Activated T-cell treated with anti-CD3 and anti-CD28 coated beads, Interleukin-2, amount 50 U/mL, for 72 hours (primary cell): ENCODE results near the gene IL1RL1. TPM values are rescaled to one million over a fixed set of nuclear protein-coding genes. Genes with fewer than 3 reads are reported as not detected.
"Not testable (repeated sequence)": the region's sequence is repeated elsewhere in the genome, so short reads cannot be mapped to it uniquely, and the experiment has no call there.

Source experiments
- ATAC-seq, 2 donors: fragments of 150-1000 bp; cut with Tn5 transposase; replicated peaks in 1 of 2; 2 replicates each; pipeline ENCODE4 v1.10.0; 2021; ENCODE audit warnings: moderate library complexity in 2 of 2, mild to moderate bottlenecking in 1 of 2
- DNase-seq, 2 donors: peaks; one replicate each; pipeline ENCODE4 v3.0.0; 2021 to 2022; ENCODE audit warnings: mixed read lengths in 1 of 2
- H3K27ac Mint-ChIP-seq: one replicate; pipeline ENCODE4 v1.8.0; 2022; ENCODE audit warnings: mild to moderate bottlenecking, moderate library complexity, mixed read lengths
- H3K27me3 Mint-ChIP-seq: one replicate; pipeline ENCODE4 v1.8.0; 2022; ENCODE audit warnings: low read depth, mixed read lengths
- H3K36me3 Mint-ChIP-seq, 2 donors: one replicate each; pipeline ENCODE4 v1.8.0; 2022; ENCODE audit warnings: mixed read lengths in 2 of 2, mild to moderate bottlenecking in 1 of 2; ENCODE audit not compliant: insufficient read depth in 2 of 2
- H3K4me1 Mint-ChIP-seq: one replicate; pipeline ENCODE4 v1.8.0; 2022; ENCODE audit warnings: low read depth, mixed read lengths
- H3K4me3 Mint-ChIP-seq, 2 donors: one replicate each; pipeline ENCODE4 v1.8.0; 2022; ENCODE audit warnings: mild to moderate bottlenecking in 2 of 2, mixed read lengths in 2 of 2, moderate library complexity in 2 of 2
- H3K9me3 Mint-ChIP-seq, 2 donors: one replicate each; pipeline ENCODE4 v1.8.0; 2022; ENCODE audit warnings: mixed read lengths in 2 of 2
- total RNA-seq, 2 donors: library from RNA; stranded (reverse); gene quantifications; one replicate each; pipeline ENCODE4 v1.2.3, GENCODE V29; 2022

Gene IL1RL1
- total RNA-seq, 2 donors from 2014 or later: 1.6 to 2.2 TPM

DNA sequence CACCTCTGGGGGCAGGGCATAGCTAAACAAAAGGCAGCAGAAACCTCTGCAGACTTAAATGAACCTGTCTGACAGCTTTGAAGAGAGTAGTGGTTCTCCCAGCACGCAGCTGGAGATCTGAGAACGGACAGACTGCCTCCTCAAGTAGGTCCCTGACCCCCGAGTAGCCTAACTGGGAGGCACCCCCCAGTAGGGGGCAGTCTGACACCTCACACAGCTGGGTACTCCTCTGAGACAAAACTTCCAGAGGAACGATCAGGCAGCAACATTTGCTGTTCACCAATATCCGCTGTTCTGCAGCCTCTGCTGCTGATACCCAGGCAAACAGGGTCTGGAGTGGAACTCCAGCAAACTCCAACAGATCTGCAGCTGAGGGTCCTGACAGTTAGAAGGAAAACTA, 13.6 kb downstream of the IL1RL1 start:
- not testable (repeated sequence) for H3K36me3 Mint-ChIP-seq, ATAC-seq, H3K9me3 Mint-ChIP-seq, H3K4me3 Mint-ChIP-seq, H3K4me1 Mint-ChIP-seq, H3K27me3 Mint-ChIP-seq, H3K27ac Mint-ChIP-seq
- peak in 1 of 2 donors; percentile 46 for DNase-seq

DNA sequence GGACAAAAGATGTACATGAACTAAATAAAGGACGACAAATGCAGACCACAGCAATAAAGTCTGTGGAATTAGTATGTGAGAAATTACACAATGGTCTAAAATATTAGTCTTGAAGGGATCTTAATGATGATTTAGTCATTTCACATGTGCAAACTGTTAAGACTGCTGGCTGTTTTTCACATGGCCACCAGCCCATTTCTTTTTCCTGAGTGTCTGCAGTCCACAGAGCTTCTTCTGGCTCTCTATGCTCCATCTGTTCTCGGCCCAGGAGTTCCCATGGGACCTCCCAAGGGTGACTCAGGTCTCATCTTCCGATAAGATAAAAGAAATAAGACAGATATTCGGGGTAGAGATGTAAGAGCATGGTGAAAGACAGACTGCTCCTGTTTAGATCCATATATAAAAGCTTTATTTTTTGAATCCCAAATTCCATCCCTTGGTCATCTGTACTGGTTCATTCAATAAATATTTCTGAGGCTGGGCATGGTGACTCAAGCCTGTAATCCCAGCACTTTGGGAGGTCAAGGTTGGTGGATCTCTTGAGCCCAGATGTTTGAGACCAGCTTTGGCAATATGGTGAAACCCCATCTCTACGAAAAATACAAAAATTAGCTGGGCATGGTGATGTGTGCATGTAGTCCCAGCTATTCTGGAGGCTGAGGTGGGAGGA, 20.1 kb downstream of the IL1RL1 start:
- Mint-ChIP-seq H3K4me3 (no peak overlapping the region), H3K9me3 (peaks cover 0 to 3% of the 10 kb centered on the region in 2 donors), H3K27me3 (peaks cover 10% of the 10 kb centered on the region), H3K27ac (no peak overlapping the region), H3K4me1 (peaks cover 23% of the 10 kb centered on the region), H3K36me3 (peaks cover 3 to 10% of the 10 kb centered on the region in 2 donors)
- no peak for DNase-seq
- ATAC-seq: no peak

DNA sequence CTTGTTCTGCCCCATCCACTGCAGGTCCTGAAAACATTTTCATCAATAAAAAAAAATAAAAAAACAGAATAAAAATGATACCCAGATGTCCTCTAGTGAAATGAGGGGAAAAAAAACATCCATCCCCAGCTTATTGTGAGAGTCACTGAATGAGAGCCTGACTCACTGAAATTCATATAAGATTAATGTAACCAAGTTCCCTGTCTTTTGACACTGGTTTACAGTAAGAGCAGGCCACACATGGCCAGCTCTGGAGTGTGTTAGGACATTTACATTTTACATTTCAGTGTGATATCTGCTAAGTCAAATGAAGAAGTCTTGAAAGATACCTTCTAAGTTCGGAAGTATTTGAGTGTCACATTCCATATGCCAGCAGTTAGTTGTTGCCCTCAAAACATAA, 23.1 kb downstream of the IL1RL1 start:
- peaks cover 37% of the 10 kb centered on the region for H3K4me1 Mint-ChIP-seq
- peaks cover 10% of the 10 kb centered on the region for H3K27me3 Mint-ChIP-seq
- no peak for ATAC-seq
- no peak overlapping the region for H3K27ac Mint-ChIP-seq
- H3K36me3 Mint-ChIP-seq: peaks cover 3 to 9% of the 10 kb centered on the region in 2 donors
- no peak for DNase-seq
- no peak overlapping the region for H3K4me3 Mint-ChIP-seq
- H3K9me3 Mint-ChIP-seq: no peaks in the 10 kb centered on the region

DNA sequence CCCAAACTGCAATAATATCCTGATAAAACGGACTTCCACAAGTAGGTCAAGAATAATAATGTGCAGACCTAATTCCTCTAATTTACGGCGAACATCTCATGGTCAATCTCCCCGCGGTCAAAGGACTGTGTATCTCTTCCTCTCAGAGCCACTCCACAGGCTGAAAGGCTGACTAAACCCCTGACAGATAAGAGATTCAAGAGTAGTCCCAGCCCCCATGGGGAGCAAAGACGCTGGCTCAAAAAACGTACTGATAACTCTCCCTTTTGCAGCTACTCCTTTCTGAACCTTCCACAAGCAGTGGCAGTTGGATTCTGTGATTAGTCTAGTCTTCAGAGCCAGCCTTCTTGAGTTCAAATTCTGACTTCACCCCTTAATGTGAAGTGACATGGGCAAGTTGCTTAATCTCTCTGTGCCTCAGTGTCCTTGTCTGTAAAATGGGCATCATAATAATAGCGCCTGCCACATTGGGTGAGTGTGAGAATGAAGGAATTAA, 24.6 kb downstream of the IL1RL1 start:
- Mint-ChIP-seq H3K27ac (no peak overlapping the region), H3K4me1 (peaks cover 37% of the 10 kb centered on the region), H3K36me3 (peaks cover 0 to 5% of the 10 kb centered on the region in 2 donors), H3K9me3 (no peaks in the 10 kb centered on the region), H3K4me3 (no peak overlapping the region), H3K27me3 (peaks cover 10% of the 10 kb centered on the region)
- DNase-seq (no peak), ATAC-seq (no peak)

DNA sequence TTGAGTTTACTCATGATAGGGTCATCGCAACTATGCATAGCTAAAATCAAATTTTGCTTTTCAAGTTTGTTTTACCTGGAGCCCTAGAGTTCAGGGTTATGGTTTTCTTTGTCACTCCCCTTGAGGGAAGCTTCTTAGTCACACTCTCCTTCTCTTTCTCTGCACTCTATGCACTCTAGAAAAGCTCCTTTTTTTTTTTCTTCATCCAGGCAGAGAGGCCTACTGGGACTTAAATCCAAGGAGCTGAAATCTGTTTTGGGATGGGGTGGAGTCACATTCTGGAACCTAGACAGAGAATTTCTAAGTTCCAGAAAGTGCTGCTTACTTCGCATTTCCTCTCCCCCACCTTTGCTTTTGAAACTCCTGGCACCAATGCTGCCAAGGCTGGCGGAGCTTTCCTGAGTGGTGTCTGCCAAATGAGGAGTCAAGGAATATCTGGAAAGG, 25.2 kb downstream of the IL1RL1 start:
- Mint-ChIP-seq H3K4me3 (peak overlapping the region in 1 of 2 donors; percentile 22), H3K27me3 (peaks cover 10% of the 10 kb centered on the region), H3K9me3 (no peaks in the 10 kb centered on the region), H3K36me3 (peaks cover 0 to 2% of the 10 kb centered on the region in 2 donors), H3K27ac (no peak overlapping the region), H3K4me1 (peaks cover 37% of the 10 kb centered on the region)
- DNase-seq (no peak), ATAC-seq (peak; percentile 61 to 66)

DNA sequence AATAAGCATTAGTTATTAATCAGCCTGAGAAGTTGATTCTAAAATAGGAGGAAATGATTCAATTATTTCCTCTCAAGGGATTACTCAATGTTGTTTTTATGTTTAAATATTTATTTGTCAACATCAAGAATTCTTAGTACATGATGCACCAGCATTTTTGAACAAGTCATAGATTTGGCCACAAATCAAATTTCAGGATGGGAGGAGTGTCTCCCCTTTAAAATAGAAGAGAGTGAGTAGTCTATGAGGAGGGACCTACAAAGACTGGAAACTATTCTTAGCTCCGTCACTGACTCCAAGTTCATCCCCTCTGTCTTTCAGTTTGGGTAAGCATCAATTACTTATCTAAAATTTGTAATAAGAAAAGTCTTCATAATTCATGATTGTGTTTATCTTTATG, 25.6 kb downstream of the IL1RL1 start:
- no peaks in the 10 kb centered on the region for H3K9me3 Mint-ChIP-seq
- H3K36me3 Mint-ChIP-seq: peaks cover 0 to 2% of the 10 kb centered on the region in 2 donors
- ATAC-seq (no peak), DNase-seq (no peak)
- H3K4me1 Mint-ChIP-seq: peaks cover 37% of the 10 kb centered on the region
- no peak overlapping the region for H3K27ac Mint-ChIP-seq
- no peak overlapping the region for H3K4me3 Mint-ChIP-seq
- peaks cover 8% of the 10 kb centered on the region for H3K27me3 Mint-ChIP-seq

DNA sequence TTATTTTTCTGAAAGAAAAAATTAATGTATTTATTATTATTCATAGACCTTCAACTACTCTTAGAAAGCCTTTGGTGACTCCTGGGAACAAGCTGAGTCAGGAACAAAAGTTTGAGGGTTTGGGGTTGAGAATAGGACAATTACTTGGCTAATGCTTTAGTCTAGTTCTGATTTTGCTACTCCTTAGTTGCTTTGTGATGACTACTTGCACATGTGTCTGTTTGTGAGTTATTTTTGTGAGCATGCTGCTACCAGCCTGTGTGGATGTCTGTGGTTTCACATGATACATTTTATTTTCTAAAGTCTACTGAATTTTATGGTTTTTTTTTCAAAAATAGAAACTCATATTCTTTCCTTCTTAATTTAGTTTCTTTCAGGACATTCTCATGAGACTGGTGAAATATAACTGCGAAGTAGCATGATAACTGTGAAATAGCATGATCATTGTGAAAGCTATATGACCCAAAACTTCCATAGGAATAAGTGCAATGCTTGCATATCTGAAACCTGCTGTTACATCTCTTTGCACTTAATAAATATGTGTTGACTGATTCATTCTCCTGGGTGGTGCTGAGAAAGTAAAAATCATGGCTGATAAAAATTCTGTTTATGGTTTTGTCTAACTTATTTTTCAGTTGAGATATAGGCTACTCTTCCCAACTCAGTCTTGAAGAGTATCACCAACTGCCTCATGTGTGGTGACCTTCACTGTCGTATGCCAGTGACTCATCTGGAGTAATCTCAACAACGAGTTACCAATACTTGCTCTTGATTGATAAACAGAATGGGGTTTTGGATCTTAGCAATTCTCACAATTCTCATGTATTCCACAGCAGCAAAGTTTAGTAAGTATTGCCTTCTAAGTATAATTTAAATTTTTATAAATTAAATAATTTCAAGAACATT, 26.4 kb downstream of the IL1RL1 start:
- peaks cover 1% of the 10 kb centered on the region for H3K27me3 Mint-ChIP-seq
- ATAC-seq: peak; percentile 85 to 87
- H3K9me3 Mint-ChIP-seq: no peaks in the 10 kb centered on the region
- DNase-seq: peak in 1 of 2 donors; percentile 12
- H3K36me3 Mint-ChIP-seq: no peaks in the 10 kb centered on the region
- H3K27ac Mint-ChIP-seq: peak overlapping the region; percentile 78
- H3K4me3 Mint-ChIP-seq: peak overlapping the region in 1 of 2 donors; percentile 67
- peaks cover 31% of the 10 kb centered on the region for H3K4me1 Mint-ChIP-seq

DNA sequence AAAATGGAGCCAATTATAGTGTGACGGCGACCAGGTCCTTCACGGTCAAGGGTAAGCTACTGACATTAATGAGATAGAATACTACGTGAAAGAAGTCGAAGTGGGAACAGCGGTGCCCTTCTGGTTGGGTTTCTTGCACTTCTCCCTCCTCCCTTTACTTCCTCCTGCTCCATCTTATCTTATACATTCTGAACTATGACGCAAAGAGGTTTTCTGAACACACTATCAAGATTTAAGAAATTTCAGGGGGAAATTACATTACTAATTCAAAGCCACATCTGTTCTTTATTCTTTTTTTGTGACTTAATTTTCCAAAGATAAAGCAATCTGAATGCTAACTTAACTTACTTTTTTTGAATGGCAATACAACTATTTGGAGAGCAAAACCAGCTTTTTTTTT, 29.4 kb downstream of the IL1RL1 start:
- no peak overlapping the region for H3K4me3 Mint-ChIP-seq
- H3K27ac Mint-ChIP-seq: no peak overlapping the region
- no peak for ATAC-seq

DNA sequence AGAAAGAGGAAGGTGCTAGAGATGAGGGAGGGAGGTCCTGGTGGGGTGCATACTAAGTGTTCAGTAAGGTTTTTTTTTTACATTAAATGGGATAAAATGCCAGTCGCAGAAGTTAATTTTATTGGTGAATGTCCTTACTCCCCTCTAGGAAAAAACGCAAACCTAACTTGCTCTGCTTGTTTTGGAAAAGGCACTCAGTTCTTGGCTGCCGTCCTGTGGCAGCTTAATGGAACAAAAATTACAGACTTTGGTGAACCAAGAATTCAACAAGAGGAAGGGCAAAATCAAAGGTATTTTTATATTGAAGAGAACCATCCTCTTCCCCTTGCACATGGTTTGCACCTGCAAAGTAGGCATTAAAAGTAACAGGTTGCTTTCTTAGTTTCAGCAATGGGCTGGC, 31.5 kb downstream of the IL1RL1 start:
- Mint-ChIP-seq H3K4me3 (no peak overlapping the region), H3K4me1 (peaks cover 9% of the 10 kb centered on the region), H3K27me3 (peaks cover 7% of the 10 kb centered on the region), H3K9me3 (no peaks in the 10 kb centered on the region), H3K36me3 (peaks cover 0 to 2% of the 10 kb centered on the region in 2 donors), H3K27ac (no peak overlapping the region)
- no peak for ATAC-seq
- no peak for DNase-seq

More for the DNA sequence above, 29.4 kb downstream of the IL1RL1 start:
- H3K27me3 Mint-ChIP-seq: no peaks in the 10 kb centered on the region
- H3K4me1 Mint-ChIP-seq: peaks cover 21% of the 10 kb centered on the region
- H3K36me3 Mint-ChIP-seq: no peaks in the 10 kb centered on the region
- H3K9me3 Mint-ChIP-seq: no peaks in the 10 kb centered on the region
- no peak for DNase-seq

DNA sequence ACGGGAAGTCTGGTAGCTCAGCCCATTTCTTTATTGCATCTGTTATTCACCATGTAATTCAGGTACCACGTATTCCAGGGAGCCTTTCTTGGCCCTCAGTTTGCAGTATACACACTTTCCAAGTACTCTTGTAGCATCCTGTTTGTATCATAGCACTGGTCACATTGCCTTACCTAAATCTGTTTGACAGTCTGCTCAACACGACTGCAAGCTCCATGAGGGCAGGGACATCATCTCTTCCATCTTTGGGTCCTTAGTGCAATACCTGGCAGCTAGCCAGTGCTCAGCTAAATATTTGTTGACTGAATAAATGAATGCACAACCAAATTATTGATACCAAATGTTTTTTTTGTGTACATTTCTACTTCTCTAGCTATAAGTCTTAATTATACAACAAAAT, 33.0 kb downstream of the IL1RL1 start:
- peaks cover 0 to 2% of the 10 kb centered on the region in 2 donors for H3K36me3 Mint-ChIP-seq
- peaks cover 6% of the 10 kb centered on the region for H3K4me1 Mint-ChIP-seq

DNA sequence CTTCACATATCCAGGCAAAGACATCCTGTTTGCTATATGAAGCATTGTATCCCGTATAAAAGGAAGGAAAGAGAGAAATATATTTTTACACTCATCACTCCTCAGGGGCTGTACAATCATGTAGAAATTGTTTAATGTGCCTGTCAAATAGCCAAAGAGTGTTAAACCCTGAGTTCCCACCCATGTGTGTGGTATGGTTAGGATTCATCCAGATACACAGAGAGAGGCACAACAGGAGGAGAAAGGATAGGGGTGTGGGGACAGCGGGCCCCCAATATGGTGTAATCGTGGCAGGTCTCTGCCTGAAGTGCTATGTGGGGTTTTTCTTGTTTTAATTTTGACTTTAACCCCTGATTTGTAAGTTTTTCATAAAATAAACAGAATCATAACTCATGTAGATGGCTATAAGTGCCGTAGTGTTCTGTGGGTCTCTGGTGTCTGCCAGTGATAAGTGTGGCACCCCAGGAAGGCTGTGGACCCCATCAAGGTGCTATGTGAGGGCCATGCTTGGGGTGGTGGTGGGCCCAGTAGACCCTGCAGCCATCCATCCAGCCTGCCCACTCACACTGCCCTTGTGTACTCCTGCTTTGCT, 34.1 kb downstream of the IL1RL1 start:
- ATAC-seq: no peak
- Mint-ChIP-seq H3K4me3 (no peak overlapping the region), H3K9me3 (no peaks in the 10 kb centered on the region), H3K27me3 (peaks cover 7% of the 10 kb centered on the region), H3K36me3 (peaks cover 0 to 2% of the 10 kb centered on the region in 2 donors), H3K27ac (no peak overlapping the region), H3K4me1 (peaks cover 6% of the 10 kb centered on the region)
- no peak for DNase-seq

More for the DNA sequence above, 33.0 kb downstream of the IL1RL1 start:
- Mint-ChIP-seq H3K9me3 (no peaks in the 10 kb centered on the region), H3K4me3 (no peak overlapping the region), H3K27ac (no peak overlapping the region), H3K27me3 (peaks cover 7% of the 10 kb centered on the region)
- no peak for ATAC-seq
- no peak for DNase-seq

DNA sequence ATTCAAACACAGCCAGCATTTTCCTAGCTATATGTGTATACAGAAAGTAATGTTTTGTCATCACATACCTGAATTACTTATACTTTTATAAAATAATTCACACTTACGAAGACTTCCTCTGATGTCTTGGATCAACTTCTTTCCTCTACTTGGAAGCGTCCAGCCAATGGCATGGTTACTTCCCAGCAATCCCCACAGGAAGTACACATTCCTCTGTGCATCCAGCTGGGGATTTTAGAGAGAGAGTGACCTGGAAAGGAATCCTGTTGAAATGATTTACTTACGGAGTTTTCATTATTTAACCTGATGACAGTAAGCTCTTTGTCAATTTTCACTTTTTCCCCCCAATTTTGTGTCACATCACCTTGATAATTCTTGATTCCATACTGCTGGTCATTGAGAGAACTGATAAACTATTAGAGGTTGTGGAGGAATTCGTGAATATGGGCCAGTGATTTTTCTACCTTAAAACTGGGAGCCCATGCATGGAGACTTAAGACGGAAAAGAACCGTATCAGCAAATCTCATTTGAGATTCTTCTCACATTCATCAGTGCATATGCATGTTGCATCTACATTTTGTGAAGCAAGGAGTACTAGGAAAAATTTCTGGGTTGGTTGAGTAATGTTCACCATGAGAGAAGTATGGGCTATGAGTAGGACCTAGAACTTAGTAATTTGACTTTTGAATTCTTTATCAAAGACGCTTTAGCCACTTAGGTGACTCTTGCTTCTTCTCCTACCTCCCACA, 35.2 kb downstream of the IL1RL1 start:
- Mint-ChIP-seq H3K27ac (no peak overlapping the region), H3K4me1 (peaks cover 6% of the 10 kb centered on the region), H3K4me3 (no peak overlapping the region), H3K36me3 (peaks cover 0 to 2% of the 10 kb centered on the region in 2 donors), H3K27me3 (peaks cover 7% of the 10 kb centered on the region), H3K9me3 (no peaks in the 10 kb centered on the region)
- no peak for DNase-seq
- no peak for ATAC-seq
